HG03354 (cell line): ENCODE measurements around the gene ATP8A1.
"Not testable (repeated sequence)": the region's sequence is repeated elsewhere in the genome, so short reads cannot be mapped to it uniquely, and the experiment has no call there.

Experiments
- ATAC-seq: cut with Tn5 transposase; IDR thresholded peaks from one replicate; pipeline ENCODE4 v1.9.1; 2021; ENCODE audit warnings: mild to moderate bottlenecking; ENCODE audit not compliant: unreplicated experiment, poor library complexity, severe bottlenecking

The ATP8A1 gene

DNA sequence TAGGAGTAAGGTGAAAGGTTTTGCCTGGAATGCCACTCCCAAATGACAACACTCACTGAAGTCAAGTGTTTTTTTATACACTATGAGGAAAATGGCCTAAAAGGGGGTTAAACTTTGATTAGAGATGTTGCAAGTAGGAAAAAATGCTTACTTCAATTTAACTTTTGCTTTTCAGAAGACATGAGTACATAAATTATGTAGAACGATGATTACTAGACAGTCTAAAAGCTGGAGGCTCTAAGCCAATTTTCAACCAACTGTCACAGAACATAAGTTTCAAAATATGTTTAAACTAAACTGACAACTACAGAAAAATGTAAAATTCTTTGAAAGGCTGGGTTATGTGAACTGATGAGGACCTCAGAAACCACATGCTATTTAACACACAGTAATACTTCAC, 176.2 kb downstream of the ATP8A1 start:
- no peak for ATAC-seq

DNA sequence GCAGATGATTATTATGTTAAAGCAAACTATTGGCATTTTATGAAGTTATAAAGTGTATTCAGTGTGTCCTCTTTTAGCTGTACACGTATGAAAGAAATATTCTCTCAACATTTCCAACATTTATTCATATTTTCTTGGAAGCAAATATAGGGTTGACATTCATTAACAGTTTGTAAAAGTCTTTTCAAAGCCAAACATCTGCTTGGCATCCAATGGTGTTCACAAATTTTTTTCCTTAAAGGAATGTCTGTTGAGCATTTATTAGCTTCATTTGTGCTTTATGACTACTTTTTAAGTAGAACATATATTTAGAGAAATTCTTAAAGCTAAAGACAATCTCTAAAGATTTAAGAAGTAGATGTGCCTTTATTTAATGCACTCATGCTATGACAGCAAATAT, 176.6 kb downstream of the ATP8A1 start:
- ATAC-seq: no peak

DNA sequence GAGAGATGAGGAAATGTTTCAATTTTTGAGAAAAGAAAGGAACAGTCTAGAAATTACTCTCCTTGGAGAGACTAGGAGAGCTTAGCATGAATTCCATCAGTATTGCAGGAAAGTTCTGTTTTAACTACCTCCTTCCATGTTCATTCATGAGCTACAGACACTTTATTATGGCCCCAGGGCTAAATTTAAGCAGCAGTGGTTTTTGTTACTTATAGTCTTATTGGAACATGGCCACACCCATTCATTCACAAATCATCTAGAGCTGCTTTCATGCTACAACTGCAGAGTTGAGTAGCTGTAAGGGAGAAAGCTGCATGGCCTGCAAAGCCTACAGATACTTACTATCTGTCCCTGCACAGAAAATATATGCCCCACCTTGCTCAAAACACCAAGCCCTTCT, 178.0 kb downstream of the ATP8A1 start:
- no peak for ATAC-seq

DNA sequence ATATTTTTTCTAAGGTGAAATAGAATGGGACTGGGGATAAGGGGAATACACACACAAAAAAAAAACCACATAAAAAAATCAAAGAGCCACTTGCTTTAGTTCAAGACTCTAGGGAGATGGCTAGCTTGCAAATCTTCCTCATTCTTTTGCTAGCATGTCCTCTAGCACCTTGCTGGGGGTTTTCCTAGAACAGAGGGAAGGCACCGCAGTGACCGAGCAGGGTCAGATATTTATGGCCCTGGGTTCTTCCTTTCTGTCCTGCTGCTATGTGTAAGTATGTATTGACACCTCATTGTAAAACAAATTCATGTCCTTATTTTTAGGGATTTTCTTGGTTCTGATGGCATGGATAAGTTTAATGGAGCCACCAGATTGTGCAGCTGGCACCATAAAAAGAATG, 178.4 kb downstream of the ATP8A1 start:
- ATAC-seq: no peak

DNA sequence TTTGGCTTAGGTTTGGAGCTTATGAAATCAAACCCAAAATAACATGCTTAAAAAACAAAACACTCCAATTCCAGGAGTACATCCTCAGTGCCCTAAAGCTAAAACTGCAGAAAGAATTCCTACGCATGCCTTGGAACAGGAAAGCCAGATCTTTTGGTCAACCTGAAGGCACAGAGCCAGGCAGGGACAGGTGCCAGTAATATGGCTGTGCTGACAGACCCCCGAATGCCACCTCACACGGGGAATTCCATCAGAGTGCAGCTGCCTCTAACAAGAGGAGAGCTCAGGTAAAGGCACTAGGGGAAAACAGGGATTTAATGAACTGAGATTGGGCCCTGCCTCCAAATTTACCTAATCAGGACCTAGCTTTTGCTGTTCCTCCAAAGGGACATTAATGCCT, 182.5 kb downstream of the ATP8A1 start:
- no peak for ATAC-seq

DNA sequence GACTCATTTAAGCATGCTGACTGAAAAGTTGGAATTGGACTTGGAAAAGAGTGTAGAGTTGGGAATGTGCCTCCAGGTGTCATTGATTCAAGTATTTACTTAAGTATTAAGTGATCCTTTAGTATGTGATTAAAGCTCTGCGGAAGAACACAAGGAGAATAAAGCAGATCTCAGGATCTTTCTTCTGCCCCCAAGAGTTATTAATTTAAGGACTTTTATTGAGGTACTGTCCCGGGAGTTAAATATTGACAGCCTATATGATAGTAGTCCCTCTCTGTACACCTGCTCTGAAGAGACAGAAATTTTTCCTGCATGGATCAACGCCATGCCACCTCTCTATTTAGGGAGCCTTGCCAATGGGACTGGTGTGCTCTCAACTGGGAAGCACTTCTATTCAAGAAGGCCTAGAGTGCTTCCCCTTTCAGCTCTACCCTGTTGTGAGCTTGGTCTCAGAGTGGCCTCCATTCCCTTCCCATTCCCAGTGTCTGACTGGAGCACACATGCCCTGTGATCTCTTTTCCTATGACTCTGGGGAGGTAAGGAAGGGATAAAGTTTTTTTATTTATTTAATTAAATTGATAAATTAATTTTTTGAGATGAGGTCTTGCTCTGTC, 183.7 kb downstream of the ATP8A1 start:
- ATAC-seq: no peak

DNA sequence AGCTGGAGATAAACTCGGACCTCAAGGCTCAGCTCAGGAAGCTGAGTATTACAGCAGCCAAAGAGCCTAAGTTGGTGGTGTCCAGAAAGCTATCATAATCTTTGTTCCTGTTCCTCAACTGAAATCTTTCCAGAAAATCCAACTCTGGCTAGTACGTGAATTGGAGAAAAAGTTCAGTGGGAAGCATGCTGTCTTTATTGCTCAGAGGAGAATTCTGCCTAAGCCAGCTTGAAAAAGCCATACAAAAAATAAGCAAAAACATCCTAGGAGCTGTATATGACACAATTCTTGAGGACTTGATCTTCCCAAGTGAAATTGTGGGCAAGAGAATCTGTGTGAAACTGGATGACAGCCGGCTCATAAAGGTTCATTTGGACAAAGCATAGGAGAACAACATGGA, 185.0 kb downstream of the ATP8A1 start:
- ATAC-seq: no peak

DNA sequence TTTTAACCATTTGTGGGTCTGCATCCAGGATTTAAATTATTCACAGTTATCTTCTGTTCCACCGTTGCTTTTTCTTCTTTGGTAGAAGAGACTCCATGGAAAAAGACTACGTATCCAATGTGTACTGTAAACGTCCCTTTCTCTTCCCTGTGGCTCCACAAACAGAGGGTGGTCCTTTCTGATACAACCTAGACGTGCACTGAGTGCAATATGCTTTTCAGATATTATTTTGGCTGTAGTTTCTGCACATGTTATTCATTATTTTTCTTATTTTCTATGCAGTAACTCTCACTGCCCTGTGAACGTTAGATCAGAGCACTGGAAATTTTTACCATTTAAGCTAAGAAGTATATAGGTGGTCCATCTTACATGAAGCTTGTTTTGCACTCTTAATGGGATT, 186.9 kb downstream of the ATP8A1 start:
- ATAC-seq: no peak

DNA sequence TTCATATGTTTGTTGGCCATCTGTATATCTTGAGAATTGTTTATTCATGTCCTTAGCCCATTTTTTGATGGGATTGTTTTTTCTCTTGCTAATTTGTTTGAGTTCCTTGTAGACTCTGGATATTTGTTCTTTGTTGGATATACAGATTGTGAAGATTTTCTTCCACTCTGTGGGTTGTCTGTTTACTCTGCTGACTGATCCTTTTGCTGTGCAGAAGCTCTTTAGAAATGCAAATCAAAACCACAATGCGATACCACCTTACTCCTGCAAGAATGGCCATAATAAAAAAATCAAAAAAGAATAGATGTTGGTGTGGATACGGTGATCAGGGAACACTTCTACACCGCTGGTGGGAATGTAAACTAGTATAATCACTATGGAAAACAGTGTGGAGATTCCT, 189.1 kb downstream of the ATP8A1 start:
- ATAC-seq: not testable (repeated sequence)

DNA sequence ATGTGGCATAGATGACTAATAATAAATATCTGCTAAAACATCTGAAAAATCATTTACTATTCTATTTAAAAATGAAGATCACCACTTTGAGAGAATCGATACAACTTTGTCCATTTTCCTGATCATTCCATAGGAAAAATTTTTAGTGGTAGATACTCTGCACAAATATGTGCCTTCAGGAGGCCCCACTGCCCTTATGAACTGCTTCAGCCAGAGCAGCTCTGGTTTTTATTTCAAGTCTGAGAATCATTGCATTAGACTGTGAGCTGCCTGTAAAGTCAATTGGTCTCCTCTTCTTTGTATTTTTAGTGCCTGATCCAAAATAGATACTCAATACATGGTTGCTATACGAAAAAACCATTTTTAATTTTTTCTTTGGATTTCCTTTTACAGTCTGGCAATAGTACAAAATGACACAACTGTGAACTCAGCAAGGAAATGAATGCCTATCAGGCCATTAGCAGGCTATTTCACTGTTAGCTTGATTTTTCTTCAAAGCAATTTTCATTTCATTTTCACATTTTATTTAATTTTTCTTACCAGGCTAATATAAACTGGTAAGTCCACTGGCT, 190.5 kb downstream of the ATP8A1 start:
- no peak for ATAC-seq

DNA sequence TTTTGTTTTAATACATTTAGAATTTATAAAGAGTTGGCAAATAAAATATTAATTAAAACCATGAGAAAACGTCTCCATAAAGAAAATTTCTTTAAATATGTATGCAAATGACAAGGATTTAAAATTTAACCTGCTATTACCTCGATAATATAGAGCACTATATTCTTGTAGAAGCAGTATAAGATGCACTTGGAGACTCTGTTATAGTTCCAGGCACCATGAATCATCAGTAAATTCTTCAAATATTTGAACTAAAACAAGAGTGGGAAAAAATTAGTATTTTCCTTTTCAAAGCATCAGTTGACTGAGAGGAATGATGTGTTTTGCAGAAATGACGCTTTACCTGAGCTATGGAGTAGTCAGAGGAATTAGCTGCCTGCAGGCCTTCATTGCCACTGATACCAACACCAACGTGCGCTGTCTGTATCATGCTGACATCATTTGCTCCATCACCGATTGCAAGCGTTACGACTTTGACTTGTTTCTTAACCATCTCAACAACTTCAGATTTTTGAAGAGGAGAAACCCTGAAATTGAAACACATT, 192.3 kb downstream of the ATP8A1 start:
- ATAC-seq: no peak

DNA sequence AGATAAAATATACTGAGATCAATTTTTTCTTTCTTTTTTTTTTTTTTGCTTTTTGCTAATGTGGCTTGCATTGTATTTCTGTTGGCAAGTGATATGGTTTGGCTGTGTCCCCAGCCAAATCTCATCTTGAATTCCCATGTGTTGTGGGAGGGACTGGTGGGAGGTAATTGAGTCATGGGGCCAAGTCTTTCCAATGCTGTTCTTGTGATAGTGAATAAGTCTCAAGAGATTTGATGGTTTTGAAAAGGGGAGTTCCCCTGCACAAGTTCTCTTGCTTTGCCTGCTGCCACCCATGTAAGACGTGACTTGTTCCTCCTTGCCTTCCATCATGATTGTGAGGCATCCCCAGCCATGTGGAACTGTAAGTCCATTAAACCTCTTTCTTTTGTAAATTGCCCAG, 195.7 kb downstream of the ATP8A1 start:
- not testable (repeated sequence) for ATAC-seq

DNA sequence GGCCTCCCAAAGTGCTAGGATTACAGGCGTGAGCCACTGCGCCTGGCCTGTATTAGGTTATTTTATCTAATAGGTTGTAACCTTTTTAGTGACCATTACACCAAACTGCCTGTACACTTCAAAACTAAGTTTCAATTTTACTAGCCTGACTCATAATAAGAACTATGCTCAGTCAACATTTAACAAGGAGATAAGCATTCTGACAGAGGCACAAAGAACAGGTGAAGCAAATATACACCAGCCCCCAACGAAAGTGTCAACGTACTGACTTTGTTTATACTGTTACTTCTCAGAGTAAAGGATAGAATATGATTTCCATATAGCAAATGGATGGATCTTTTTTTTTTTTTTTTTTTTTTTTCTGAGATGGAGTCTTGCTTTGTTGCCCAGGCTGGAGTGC, 196.9 kb downstream of the ATP8A1 start:
- peak; percentile 98 for ATAC-seq

DNA sequence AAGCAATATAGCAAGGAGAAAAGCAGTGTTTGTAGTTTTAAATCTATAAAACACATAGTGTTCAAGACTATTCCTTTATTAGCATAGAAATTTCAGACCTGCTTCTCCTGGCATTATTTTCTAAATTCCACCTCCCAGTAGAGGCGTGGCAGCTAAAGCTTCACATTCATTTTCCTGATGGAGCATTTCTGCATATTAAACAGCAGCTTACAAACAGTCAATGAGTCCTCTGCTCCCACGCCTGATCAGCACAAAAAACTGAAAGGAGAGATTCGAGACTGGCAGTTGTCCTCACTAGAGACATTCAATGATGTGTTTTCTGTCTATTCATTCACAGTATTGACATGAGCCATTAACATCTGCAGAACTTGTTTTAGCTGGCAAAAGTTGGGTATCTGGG, 198.2 kb downstream of the ATP8A1 start:
- no peak for ATAC-seq

DNA sequence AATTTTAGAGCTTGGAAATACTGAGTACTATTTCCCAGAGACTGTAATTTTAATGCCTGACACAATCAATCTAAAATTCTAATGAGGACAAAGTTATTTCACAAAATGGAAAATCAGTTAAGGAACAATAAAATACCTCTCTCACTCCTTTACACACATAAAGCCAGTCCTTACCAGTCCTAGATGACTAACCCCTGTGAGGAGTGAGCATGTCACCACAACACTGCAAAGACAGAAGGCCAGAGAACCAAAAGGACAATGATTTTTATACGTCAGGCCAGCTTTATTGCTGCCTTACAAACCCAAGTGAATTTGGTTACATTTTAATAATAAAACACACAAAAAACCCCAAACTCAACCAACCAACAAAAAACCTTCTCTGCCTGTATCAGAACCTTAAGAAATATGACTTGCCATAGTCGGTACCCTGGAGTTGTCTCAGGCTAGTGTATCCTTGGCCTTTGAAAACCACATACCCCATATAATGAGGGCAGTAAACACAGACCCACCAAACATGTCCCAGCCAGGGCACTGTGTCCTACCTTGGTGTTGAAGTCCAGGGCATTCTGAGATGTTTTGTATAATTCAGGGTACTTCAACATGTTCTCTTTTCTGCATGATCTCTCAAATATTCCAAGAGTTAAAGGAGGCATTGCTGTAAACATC, 202.0 kb downstream of the ATP8A1 start:
- ATAC-seq: no peak

DNA sequence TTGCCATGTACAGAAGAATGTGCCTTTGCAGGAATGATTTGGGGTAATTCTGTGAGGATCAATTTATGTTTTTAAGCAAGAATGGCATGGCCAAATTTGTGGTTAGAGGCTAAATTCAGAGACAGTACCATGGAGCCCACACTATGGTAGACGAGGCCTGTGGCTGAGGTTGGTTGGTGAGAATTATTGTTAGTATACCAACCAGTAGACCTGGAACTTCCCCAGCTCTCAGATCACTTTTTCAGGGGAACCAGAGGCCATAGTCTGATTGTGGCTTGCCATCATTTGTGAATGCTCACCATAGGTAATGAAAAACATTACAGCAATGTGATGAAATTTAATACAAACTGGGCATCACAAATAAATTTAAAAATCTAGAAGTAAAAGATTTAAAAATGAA, 203.3 kb downstream of the ATP8A1 start:
- ATAC-seq: peak; percentile 71

DNA sequence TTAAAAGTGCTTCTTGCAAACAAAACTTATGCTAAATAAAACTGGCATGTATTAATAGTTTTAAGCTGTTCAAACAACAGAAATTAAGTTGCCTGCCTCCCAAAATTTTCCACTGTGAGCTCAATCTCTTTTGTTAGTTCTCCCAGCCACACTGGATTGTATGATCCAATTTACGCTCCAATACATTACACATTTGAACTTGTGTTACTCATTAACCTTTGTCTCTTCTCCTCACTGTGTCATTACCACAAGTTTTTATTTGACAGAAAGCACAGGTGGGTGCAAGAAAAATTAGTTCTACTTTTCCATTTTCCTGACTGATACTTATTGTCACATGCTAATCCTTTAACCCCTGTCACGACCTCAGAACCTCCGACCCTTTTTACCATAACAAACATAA, 204.1 kb downstream of the ATP8A1 start:
- ATAC-seq: peak; percentile 61

DNA sequence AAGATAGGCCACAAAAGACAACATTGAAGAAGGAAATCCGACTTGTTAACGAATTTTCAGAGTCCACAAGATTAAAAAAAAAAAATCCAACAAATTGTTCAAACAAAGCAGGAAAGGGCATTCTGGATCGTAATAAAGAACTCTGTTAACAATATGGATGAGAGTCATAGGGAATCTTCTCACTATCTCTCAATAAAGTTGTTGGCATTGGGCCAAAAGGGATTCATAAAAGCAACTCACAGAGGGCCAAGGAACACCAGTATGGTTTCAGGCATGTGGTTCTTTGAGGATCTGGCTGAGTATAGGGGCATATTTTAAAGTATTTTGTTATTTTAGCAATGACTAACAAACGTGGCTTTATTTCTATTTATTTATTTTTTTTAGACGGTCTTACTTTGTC, 210.1 kb downstream of the ATP8A1 start:
- no peak for ATAC-seq

DNA sequence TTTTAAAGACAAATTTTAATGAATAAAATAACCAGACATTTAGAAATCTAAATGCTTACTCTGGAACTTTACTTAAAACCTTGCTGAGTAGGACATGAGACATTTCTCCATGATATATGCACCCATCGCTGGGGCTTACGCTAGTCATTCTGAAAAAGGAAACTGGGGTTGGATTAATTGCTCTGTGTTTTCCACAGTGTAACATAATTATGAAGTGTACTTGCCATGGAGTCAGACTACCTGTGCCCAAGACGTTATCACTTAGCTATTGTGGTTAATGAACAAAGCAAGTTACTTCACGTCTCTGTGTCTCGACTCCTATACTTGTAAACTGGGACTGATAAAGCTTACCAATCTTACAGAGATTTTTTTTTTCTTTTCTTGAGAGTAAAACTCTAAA, 211.9 kb downstream of the ATP8A1 start:
- no peak for ATAC-seq

DNA sequence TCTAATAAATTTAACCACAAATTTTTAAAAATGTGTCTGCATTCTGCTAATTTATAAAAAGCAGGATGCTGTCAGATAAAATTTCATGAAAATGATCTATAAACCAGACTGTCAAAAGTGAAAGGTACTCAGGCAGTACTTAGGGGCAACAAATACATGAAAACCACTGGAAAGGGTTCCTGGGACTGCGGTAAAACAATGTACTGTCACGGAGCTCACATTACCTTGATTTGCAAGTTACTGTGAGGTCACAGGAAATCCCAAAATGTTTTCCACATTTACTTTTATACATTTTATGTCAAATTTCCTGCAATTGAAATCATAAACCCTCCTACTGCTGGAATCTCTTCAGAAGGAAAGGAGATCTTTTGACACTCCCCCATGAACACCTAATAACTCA, 214.3 kb downstream of the ATP8A1 start:
- ATAC-seq: no peak

DNA sequence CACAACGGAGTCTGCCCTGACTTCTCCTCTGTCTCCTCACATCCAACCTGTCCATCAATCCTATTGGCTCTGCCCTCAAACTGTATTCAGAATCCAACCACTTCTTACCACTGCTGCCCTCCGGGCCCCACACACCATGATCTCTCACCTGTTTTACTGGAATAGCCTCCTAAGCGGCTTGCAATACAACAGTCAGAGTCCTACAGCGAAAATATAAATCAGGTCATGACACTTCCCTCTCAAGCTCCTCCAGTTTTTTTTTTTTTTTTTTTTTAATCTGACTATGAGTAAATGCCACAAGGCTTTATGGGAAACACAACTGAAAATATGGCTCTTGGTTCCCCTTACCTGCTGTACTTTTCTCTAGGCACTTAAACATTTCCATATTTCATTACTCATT, 216.8 kb downstream of the ATP8A1 start:
- no peak for ATAC-seq
